H9 (cell line): Measurements from ENCODE around the gene F11R. TPM values are rescaled to one million over a fixed set of nuclear protein-coding genes. Genes with fewer than 3 reads are reported as not detected.

ENCODE experiments used
- DNase-seq: peaks from one replicate; pipeline ENCODE4 v3.0.0-alpha.2; 2017
- H2AFZ ChIP-seq: one replicate; pipeline ENCODE4 v1.6.1; 2013; ENCODE audit warnings: mild to moderate bottlenecking, low read length, control low read depth, moderate library complexity
- H2AK5ac ChIP-seq: 2 replicates; pipeline ENCODE4 v1.6.1; 2013; ENCODE audit warnings: low read length, control low read depth, mixed read lengths; ENCODE audit not compliant: insufficient read length
- H2BK120ac ChIP-seq: one replicate; pipeline ENCODE4 v1.6.1; 2013; ENCODE audit warnings: low read depth, mild to moderate bottlenecking, low read length, control low read depth, inconsistent platforms; ENCODE audit not compliant: poor library complexity, severe bottlenecking
- H2BK12ac ChIP-seq: 2 replicates; pipeline ENCODE4 v1.6.1; 2013; ENCODE audit warnings: low read length, control low read depth, mixed read lengths, low read depth; ENCODE audit not compliant: insufficient read length
- H2BK15ac ChIP-seq: 2 replicates; pipeline ENCODE4 v1.6.1; 2013; ENCODE audit warnings: low read depth, low read length, control low read depth
- H2BK20ac ChIP-seq: one replicate; pipeline ENCODE4 v1.6.1; 2013; ENCODE audit warnings: low read depth, mild to moderate bottlenecking, low read length, control low read depth, inconsistent platforms; ENCODE audit not compliant: poor library complexity, severe bottlenecking
- H2BK5ac ChIP-seq: 2 replicates; pipeline ENCODE4 v1.6.1; 2013; ENCODE audit warnings: low read length, control low read depth, mixed read lengths; ENCODE audit not compliant: insufficient read length
- H3K14ac ChIP-seq: 2 replicates; pipeline ENCODE4 v1.6.1; 2013; ENCODE audit warnings: low read length, control low read depth; ENCODE audit not compliant: insufficient read depth
- H3K18ac ChIP-seq: 2 replicates; pipeline ENCODE4 v1.6.1; 2013; ENCODE audit warnings: low read depth, mild to moderate bottlenecking, mixed read lengths, low read length, control low read depth; ENCODE audit not compliant: insufficient read length
- H3K23ac ChIP-seq: 2 replicates; pipeline ENCODE4 v1.6.1; 2013; ENCODE audit warnings: low read length, control low read depth, mixed read lengths, low read depth; ENCODE audit not compliant: insufficient read length
- H3K23me2 ChIP-seq: 2 replicates; pipeline ENCODE4 v1.6.1; 2013; ENCODE audit warnings: low read depth, mild to moderate bottlenecking, mixed read lengths, low read length, control low read depth; ENCODE audit not compliant: insufficient read length, poor library complexity, severe bottlenecking
- H3K27ac ChIP-seq: 2 replicates; pipeline ENCODE4 v1.5.1; 2013; ENCODE audit warnings: low read length, control low read depth, mixed read lengths, low read depth; ENCODE audit not compliant: insufficient read length
- H3K27me3 ChIP-seq: 2 replicates; pipeline ENCODE4 v1.6.1; 2013; ENCODE audit warnings: low read length, control low read depth, inconsistent platforms; ENCODE audit not compliant: insufficient read depth
- H3K4ac ChIP-seq: 2 replicates; pipeline ENCODE4 v1.6.1; 2013; ENCODE audit warnings: low read depth, mild to moderate bottlenecking, control low read depth, inconsistent platforms, low read length, moderate library complexity
- H3K4me1 ChIP-seq: 2 replicates; pipeline ENCODE4 v1.6.1; 2013; ENCODE audit warnings: low read length, control low read depth, inconsistent platforms; ENCODE audit not compliant: insufficient read depth
- H3K4me2 ChIP-seq: 2 replicates; pipeline ENCODE4 v1.6.1; 2013; ENCODE audit warnings: low read length, control low read depth, mixed read lengths; ENCODE audit not compliant: insufficient read length, insufficient read depth
- H3K56ac ChIP-seq: 2 replicates; pipeline ENCODE4 v1.6.1; 2013; ENCODE audit warnings: low read depth, mild to moderate bottlenecking, mixed read lengths, low read length, control low read depth; ENCODE audit not compliant: insufficient read length
- H3K79me1 ChIP-seq: 2 replicates; pipeline ENCODE4 v1.6.1; 2013; ENCODE audit warnings: low read depth, mild to moderate bottlenecking, moderate library complexity, low read length, control low read depth, inconsistent platforms; ENCODE audit not compliant: insufficient read depth, poor library complexity, severe bottlenecking
- H3K79me2 ChIP-seq: 2 replicates; pipeline ENCODE4 v1.6.1; 2013; ENCODE audit warnings: low read length, control low read depth, inconsistent platforms; ENCODE audit not compliant: insufficient read depth
- H3K9ac ChIP-seq: 2 replicates; pipeline ENCODE4 v1.6.1; 2013; ENCODE audit warnings: low read length, control low read depth, mixed read lengths; ENCODE audit not compliant: insufficient read length; ENCODE audit errors: extremely low read depth
- H3K9me3 ChIP-seq: one replicate; pipeline ENCODE4 v1.6.1; 2013; ENCODE audit warnings: low read depth, low read length, inconsistent platforms; ENCODE audit not compliant: control insufficient read depth
- H3T11ph ChIP-seq: one replicate; pipeline ENCODE4 v1.6.1; 2013; ENCODE audit warnings: mild to moderate bottlenecking, low read length, control low read depth, inconsistent platforms
- H4K20me1 ChIP-seq: one replicate; pipeline ENCODE4 v1.6.1; 2013; ENCODE audit not compliant: control insufficient read depth, insufficient read length, insufficient read depth
- H4K5ac ChIP-seq: 2 replicates; pipeline ENCODE4 v1.6.1; 2013; ENCODE audit warnings: low read depth, mild to moderate bottlenecking, mixed read lengths, low read length, control low read depth; ENCODE audit not compliant: insufficient read length
- H4K8ac ChIP-seq: replicated peaks from 2 replicates; pipeline ENCODE4 v1.6.1; 2013; ENCODE audit warnings: low read length, control low read depth, mixed read lengths, low read depth; ENCODE audit not compliant: insufficient read length
- H4K91ac ChIP-seq: 2 replicates; pipeline ENCODE4 v1.6.1; 2013; ENCODE audit warnings: low read depth, mild to moderate bottlenecking, moderate library complexity, mixed read lengths, low read length, control low read depth; ENCODE audit not compliant: insufficient read length
- H3K27ac Mint-ChIP-seq, 3 experiments: 2 replicates in 2 of 3; 3 replicates in 1 of 3; pipeline ENCODE4 v1.8.0; 2020 to 2021; ENCODE audit warnings: mixed read lengths in 3 of 3, mild to moderate bottlenecking in 1 of 3, moderate library complexity in 1 of 3
- H3K27me3 Mint-ChIP-seq: 2 replicates; pipeline ENCODE4 v1.8.0; 2021; ENCODE audit warnings: low read depth, mild to moderate bottlenecking, moderate library complexity, mixed read lengths
- H3K36me3 Mint-ChIP-seq, 3 experiments: 2 replicates in 2 of 3; 3 replicates in 1 of 3; pipeline ENCODE4 v1.8.0; 2020 to 2021; ENCODE audit warnings: low read depth in 3 of 3, mixed read lengths in 3 of 3; ENCODE audit not compliant: insufficient read depth in 1 of 3
- H3K4me1 Mint-ChIP-seq, 2 experiments: 2 replicates each; pipeline ENCODE4 v1.8.0; 2020; ENCODE audit warnings: mixed read lengths in 2 of 2
- H3K4me3 Mint-ChIP-seq, 2 experiments: 2 replicates in 1 of 2; 3 replicates in 1 of 2; pipeline ENCODE4 v1.8.0; 2020 to 2021; ENCODE audit warnings: mild to moderate bottlenecking in 2 of 2, mixed read lengths in 2 of 2, moderate library complexity in 1 of 2
- H3K9me3 Mint-ChIP-seq, 2 experiments: 2 replicates in 1 of 2; 3 replicates in 1 of 2; pipeline ENCODE4 v1.8.0; 2020; ENCODE audit warnings: mild to moderate bottlenecking in 2 of 2, mixed read lengths in 2 of 2, moderate library complexity in 1 of 2
- CTCF ChIP-seq: fragments of 200-600 bp; sonication (generic); conservative IDR thresholded peaks from 3 replicates; pipeline ENCODE4 v1.8.0; 2021; ENCODE audit warnings: antibody characterized with exemption, mild to moderate bottlenecking
- WGBS: extraction: QIAGEN DNeasy Blood & Tissue Kit; methylation state at CpG from one replicate; pipeline ENCODE4 v1.1.7; 2013; ENCODE audit warnings: missing lambda C conversion rate, low lambda C conversion rate, mixed read lengths; ENCODE audit not compliant: insufficient read length; ENCODE audit errors: extremely low coverage; 5-methylcytosine and 5-hydroxymethylcytosine counted together
- total RNA-seq: library from RNA; stranded (reverse); gene quantifications from 2 replicates; pipeline ENCODE4 v1.2.1, GENCODE V29; 2021

Gene F11R
- total RNA-seq, 1 experiment from 2014 or later: 174 TPM

GRCh38 chr1:160951443-160952128 is 69.4 kb downstream of the F11R start:
- H3K4me1 ChIP-seq: peaks cover 2% of the 10 kb centered on the region; the same call in 1 of the 2 replicates
- no peaks in the 10 kb centered on the region for H3K79me2 ChIP-seq
- H3K27ac ChIP-seq: no peak overlapping the region
- Mint-ChIP-seq H3K36me3 (peaks cover 0 to 5% (median 5%) of the 10 kb centered on the region in 3 experiments; a peak in 1 of 7 replicates), H3K27me3 (no peaks in the 10 kb centered on the region), H3K27ac (no peak overlapping the region), H3K4me3 (no peak overlapping the region), H3K4me1 (peaks cover 33 to 56% of the 10 kb centered on the region in 2 experiments), H3K9me3 (peaks cover 0 to 5% of the 10 kb centered on the region in 2 experiments; a peak in 3 of 5 replicates)
- H2BK20ac ChIP-seq: no peak overlapping the region
- no peaks in the 10 kb centered on the region for H3K27me3 ChIP-seq
- H4K91ac ChIP-seq: no peak overlapping the region
- H3K79me1 ChIP-seq: no peaks in the 10 kb centered on the region
- no peaks in the 10 kb centered on the region for H3K9me3 ChIP-seq
- no peak overlapping the region for H2AK5ac ChIP-seq
- no peak overlapping the region for H3K23ac ChIP-seq
- peak; percentile 76 for DNase-seq
- no peak overlapping the region for H3K18ac ChIP-seq
- H3K56ac ChIP-seq: no peak overlapping the region
- H3K23me2 ChIP-seq: no peaks in the 10 kb centered on the region
- peak; percentile 87 for TF ChIP-seq CTCF
- H4K5ac ChIP-seq: no peak overlapping the region
- no peak overlapping the region for H3K4me2 ChIP-seq
- no peak overlapping the region for H3K14ac ChIP-seq
- H2BK120ac ChIP-seq: no peak overlapping the region
- no peak overlapping the region for H3K9ac ChIP-seq
- no peak overlapping the region for H2BK5ac ChIP-seq
- WGBS: no CpG with 5 or more reads among the region's 8 CpGs
- H4K8ac ChIP-seq: no peak overlapping the region
- no peak overlapping the region for H2BK12ac ChIP-seq
- no peaks in the 10 kb centered on the region for H4K20me1 ChIP-seq
- no peak overlapping the region for H2AFZ ChIP-seq
- no peak overlapping the region for H3T11ph ChIP-seq
- no peak overlapping the region for H3K4ac ChIP-seq
- no peak overlapping the region for H2BK15ac ChIP-seq
